HCT116 (cell line): ENCODE results near the gene TLE4. TPM values are rescaled to one million over a fixed set of nuclear protein-coding genes. Genes with fewer than 3 reads are reported as not detected.

Experiments
- ATAC-seq: fragments of 200-7000 bp; cut with Tn5 transposase; 2 replicates; pipeline ENCODE4 v1.9.1; 2020; ENCODE audit warnings: mild to moderate bottlenecking, moderate library complexity
- BruUV-seq: library from RNA; stranded (reverse); fragments of 400-500 nt; replicated peaks from 2 replicates; lab custom pipeline; 2021; lab: Mats Ljungman, UMichigan
- CTCF ChIA-PET: fragments of 300-600 bp; sonication (Branson Sonifier 250); formaldehyde crosslinking; loops from one replicate; lab custom pipeline; 2021; ENCODE audit warnings: antibody characterized with exemption; lab: Charles Lee
- POLR2A ChIA-PET: fragments of 300-600, 350-600 bp; sonication (Branson Sonifier 250); formaldehyde crosslinking; loops from one replicate; lab custom pipeline; 2021; ENCODE audit warnings: antibody characterized with exemption; lab: Charles Lee
- RAD21 ChIA-PET, 2 experiments: fragments of 300-600 bp; sonication (Branson Sonifier 250); formaldehyde crosslinking; loops; one replicate each; lab custom pipeline; 2023; ENCODE audit warnings: low total read pairs in 2 of 2; ENCODE audit not compliant: uncharacterized antibody in 2 of 2, unreplicated experiment in 2 of 2, low non-redundant PET in 1 of 2; lab: Charles Lee
- DNase-seq: peaks from one replicate; pipeline ENCODE4 v3.0.0-alpha.2; 2010; ENCODE audit warnings: low read depth, low spot score
- H2AFZ ChIP-seq: fragments of 200-600 bp; shearing (Covaris generic), sonication (generic); 2 replicates; pipeline ENCODE4 v1.6.1; 2017; ENCODE audit warnings: low read depth, mixed run types, mixed read lengths, antibody characterized with exemption, low read length; ENCODE audit not compliant: poor library complexity, severe bottlenecking
- H3K27ac ChIP-seq: 2 replicates; pipeline ENCODE4 v1.5.1; 2012; ENCODE audit warnings: low read depth, low read length
- H3K27me3 ChIP-seq: fragments of 200-600 bp; sonication (generic); 2 replicates; pipeline ENCODE4 v1.6.1; 2016; ENCODE audit warnings: mixed run types, low read length, mixed read lengths; ENCODE audit not compliant: insufficient read depth
- H3K36me3 ChIP-seq, 2 experiments: fragments of 200-500 bp in 1 of 2; fragments of 200-600 bp in 1 of 2; sonication (Bioruptor generic) in 1 of 2; sonication (generic) in 1 of 2; 2 replicates each; pipeline versions ENCODE4 v1.5.1 to v1.6.1; 2014 to 2016; ENCODE audit warnings: low read length in 2 of 2, inconsistent platforms in 1 of 2, mixed read lengths in 1 of 2, mixed run types in 1 of 2; ENCODE audit not compliant: insufficient read depth in 2 of 2, control insufficient read depth in 1 of 2
- H3K4me1 ChIP-seq, 2 experiments: fragments of 200-600 bp in 1 of 2; sonication (generic) in 1 of 2; 2 replicates each; pipeline versions ENCODE4 v1.5.1 to v1.6.1; 2012 to 2017; ENCODE audit warnings: low read length in 2 of 2, inconsistent platforms in 1 of 2, mild to moderate bottlenecking in 1 of 2, mixed read lengths in 1 of 2, mixed run types in 1 of 2, moderate library complexity in 1 of 2; ENCODE audit not compliant: insufficient read depth in 2 of 2, control insufficient read depth in 1 of 2
- H3K4me2 ChIP-seq: fragments of 200-600 bp; sonication (generic); 2 replicates; pipeline ENCODE4 v1.6.1; 2017; ENCODE audit warnings: mixed run types, low read length, mixed read lengths
- H3K4me3 ChIP-seq, 2 experiments: fragments of 200-600 bp in 1 of 2; sonication (generic) in 1 of 2; replicated peaks in 1 of 2; 2 replicates each; pipeline ENCODE4 v1.5.1; 2011 to 2016; ENCODE audit warnings: low read length in 2 of 2, control low read depth in 1 of 2, low read depth in 1 of 2, mild to moderate bottlenecking in 1 of 2, mixed read lengths in 1 of 2, mixed run types in 1 of 2
- H3K79me2 ChIP-seq: fragments of 200-600 bp; sonication (generic); 2 replicates; pipeline ENCODE4 v1.6.1; 2017; ENCODE audit warnings: mild to moderate bottlenecking, mixed run types, low read length, moderate library complexity, mixed read lengths; ENCODE audit not compliant: insufficient read depth
- H3K9ac ChIP-seq: fragments of 200-600 bp; sonication (generic); 2 replicates; pipeline ENCODE4 v1.6.1; 2016; ENCODE audit warnings: low read length, mixed read lengths
- H3K9me2 ChIP-seq: fragments of 200-600 bp; sonication (generic), shearing (Covaris generic); 2 replicates; pipeline ENCODE4 v1.6.1; 2017; ENCODE audit warnings: mixed run types, mild to moderate bottlenecking, moderate library complexity; ENCODE audit not compliant: insufficient read depth
- H3K9me3 ChIP-seq, 2 experiments: fragments of 200-500 bp in 1 of 2; fragments of 200-600 bp in 1 of 2; sonication (Bioruptor generic) in 1 of 2; sonication (generic) in 1 of 2; 2 replicates each; pipeline ENCODE4 v1.6.1; 2014 to 2017; ENCODE audit warnings: low read length in 2 of 2, mixed read lengths in 2 of 2, inconsistent platforms in 1 of 2, low read depth in 1 of 2, mild to moderate bottlenecking in 1 of 2, mixed run types in 1 of 2, moderate library complexity in 1 of 2; ENCODE audit not compliant: control insufficient read depth in 1 of 2, insufficient read depth in 1 of 2
- H4K20me1 ChIP-seq: fragments of 200-600 bp; sonication (generic), shearing (Covaris generic); 2 replicates; pipeline ENCODE4 v1.6.1; 2017; ENCODE audit warnings: mixed run types, mild to moderate bottlenecking, moderate library complexity; ENCODE audit not compliant: insufficient read depth
- FOSL1 ChIP-seq: IDR thresholded peaks from 2 replicates; pipeline ENCODE4 v1.6.1; 2012; ENCODE audit warnings: low read depth
- JUND ChIP-seq: IDR thresholded peaks from 2 replicates; pipeline ENCODE4 v1.6.1; 2012
- intact Hi-C: fragments of 100-400 bp; cut with micrococcal nuclease; formaldehyde crosslinking; loops from 2 replicates; pipeline ENCODE4 v1.10.0; 2022
- total RNA-seq: library from RNA; stranded (reverse); gene quantifications from one replicate; pipeline ENCODE4 v1.2.1, GENCODE V29; 2021; ENCODE audit not compliant: unreplicated experiment
- TF ChIP-seq, protein P1 (sequence below): IDR thresholded peaks from 2 replicates; pipeline ENCODE4 v1.6.1; 2012
- TF ChIP-seq, protein P2 (sequence below): IDR thresholded peaks from 2 replicates; pipeline ENCODE4 v1.6.1; 2011; ENCODE audit warnings: mild to moderate bottlenecking, low read length, moderate library complexity; ENCODE audit not compliant: insufficient replicate concordance; ENCODE audit errors: extremely low read depth
- TF ChIP-seq, protein P3 (sequence below): IDR thresholded peaks from 2 replicates; pipeline ENCODE4 v1.6.1; 2012
- TF ChIP-seq, protein P4 (sequence below), 3 experiments: fragments of 200-600 bp in 1 of 3; sonication (generic) in 1 of 3; IDR thresholded peaks in 2 of 3; conservative IDR thresholded peaks in 1 of 3; 2 replicates each; pipeline ENCODE4 v1.5.1; 2012 to 2017; ENCODE audit warnings: low read depth in 2 of 3, low read length in 2 of 3, antibody characterized with exemption in 1 of 3, borderline replicate concordance in 1 of 3, control low read depth in 1 of 3, mild to moderate bottlenecking in 1 of 3, mixed read lengths in 1 of 3, mixed run types in 1 of 3, moderate library complexity in 1 of 3; ENCODE audit not compliant: insufficient read depth in 1 of 3

TLE4 gene
- total RNA-seq, 1 experiment from 2014 or later: 0.39 TPM

- Histone ChIP-seq H3K4me1 (no peaks in the 10 kb centered on the region), H2AFZ (no peak overlapping the region), H3K79me2 (no peaks in the 10 kb centered on the region), H3K9me3 (peaks cover 7 to 8% of the 10 kb centered on the region in 2 experiments; a peak in 2 of 4 replicates), H3K27me3 (no peaks in the 10 kb centered on the region), H3K4me2 (no peak overlapping the region), H3K36me3 (no peaks in the 10 kb centered on the region), H4K20me1 (no peaks in the 10 kb centered on the region), H3K9me2 (no peaks in the 10 kb centered on the region), H3K27ac (no peak overlapping the region), H3K9ac (no peak overlapping the region), H3K4me3 (no peak overlapping the region)
- TF ChIP-seq, protein P1, sequence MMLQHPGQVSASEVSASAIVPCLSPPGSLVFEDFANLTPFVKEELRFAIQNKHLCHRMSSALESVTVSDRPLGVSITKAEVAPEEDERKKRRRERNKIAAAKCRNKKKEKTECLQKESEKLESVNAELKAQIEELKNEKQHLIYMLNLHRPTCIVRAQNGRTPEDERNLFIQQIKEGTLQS: no peak
- TF ChIP-seq, protein P2, sequence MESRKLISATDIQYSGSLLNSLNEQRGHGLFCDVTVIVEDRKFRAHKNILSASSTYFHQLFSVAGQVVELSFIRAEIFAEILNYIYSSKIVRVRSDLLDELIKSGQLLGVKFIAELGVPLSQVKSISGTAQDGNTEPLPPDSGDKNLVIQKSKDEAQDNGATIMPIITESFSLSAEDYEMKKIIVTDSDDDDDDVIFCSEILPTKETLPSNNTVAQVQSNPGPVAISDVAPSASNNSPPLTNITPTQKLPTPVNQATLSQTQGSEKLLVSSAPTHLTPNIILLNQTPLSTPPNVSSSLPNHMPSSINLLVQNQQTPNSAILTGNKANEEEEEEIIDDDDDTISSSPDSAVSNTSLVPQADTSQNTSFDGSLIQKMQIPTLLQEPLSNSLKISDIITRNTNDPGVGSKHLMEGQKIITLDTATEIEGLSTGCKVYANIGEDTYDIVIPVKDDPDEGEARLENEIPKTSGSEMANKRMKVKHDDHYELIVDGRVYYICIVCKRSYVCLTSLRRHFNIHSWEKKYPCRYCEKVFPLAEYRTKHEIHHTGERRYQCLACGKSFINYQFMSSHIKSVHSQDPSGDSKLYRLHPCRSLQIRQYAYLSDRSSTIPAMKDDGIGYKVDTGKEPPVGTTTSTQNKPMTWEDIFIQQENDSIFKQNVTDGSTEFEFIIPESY: no peak
- TF ChIP-seq, protein P3, sequence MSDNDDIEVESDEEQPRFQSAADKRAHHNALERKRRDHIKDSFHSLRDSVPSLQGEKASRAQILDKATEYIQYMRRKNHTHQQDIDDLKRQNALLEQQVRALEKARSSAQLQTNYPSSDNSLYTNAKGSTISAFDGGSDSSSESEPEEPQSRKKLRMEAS: no peak
- TF ChIP-seq FOSL1: no peak
- TF ChIP-seq JUND: no peak
- TF ChIP-seq, protein P4, sequence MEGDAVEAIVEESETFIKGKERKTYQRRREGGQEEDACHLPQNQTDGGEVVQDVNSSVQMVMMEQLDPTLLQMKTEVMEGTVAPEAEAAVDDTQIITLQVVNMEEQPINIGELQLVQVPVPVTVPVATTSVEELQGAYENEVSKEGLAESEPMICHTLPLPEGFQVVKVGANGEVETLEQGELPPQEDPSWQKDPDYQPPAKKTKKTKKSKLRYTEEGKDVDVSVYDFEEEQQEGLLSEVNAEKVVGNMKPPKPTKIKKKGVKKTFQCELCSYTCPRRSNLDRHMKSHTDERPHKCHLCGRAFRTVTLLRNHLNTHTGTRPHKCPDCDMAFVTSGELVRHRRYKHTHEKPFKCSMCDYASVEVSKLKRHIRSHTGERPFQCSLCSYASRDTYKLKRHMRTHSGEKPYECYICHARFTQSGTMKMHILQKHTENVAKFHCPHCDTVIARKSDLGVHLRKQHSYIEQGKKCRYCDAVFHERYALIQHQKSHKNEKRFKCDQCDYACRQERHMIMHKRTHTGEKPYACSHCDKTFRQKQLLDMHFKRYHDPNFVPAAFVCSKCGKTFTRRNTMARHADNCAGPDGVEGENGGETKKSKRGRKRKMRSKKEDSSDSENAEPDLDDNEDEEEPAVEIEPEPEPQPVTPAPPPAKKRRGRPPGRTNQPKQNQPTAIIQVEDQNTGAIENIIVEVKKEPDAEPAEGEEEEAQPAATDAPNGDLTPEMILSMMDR (IDR thresholded peaks at IDR 0.05 in 2 of 3, conservative IDR thresholded peaks at IDR 0.05 in 1 of 3; ENCODE audit: borderline replicate concordance in 1 of 3, insufficient read depth in 1 of 3, low read depth in 2 of 3, low read length in 2 of 3): no peak
- intact Hi-C loops: no loop called here
- DNase-seq (no peak), ATAC-seq (no peak)
- ChIA-PET RAD21 (no interaction called here), POLR2A (no interaction called here), CTCF (no interaction called here)
- BruUV-seq: no TSS peak
These were observed 60.9 kb downstream of the TLE4 start for GRCh38 chr9:79632705-79633104.
